Endothelial cell (in vitro differentiated cells): ENCODE results near the gene PPP1R3F. TPM values are rescaled to one million over a fixed set of nuclear protein-coding genes. Genes with fewer than 3 reads are reported as not detected.

Experiments
- DNase-seq: peaks from one replicate; pipeline ENCODE4 v3.0.0; 2021; ENCODE audit warnings: low spot score
- H3K27ac Mint-ChIP-seq: one replicate; pipeline ENCODE4 v1.8.0; 2021; ENCODE audit warnings: mixed read lengths, inconsistent platforms; ENCODE audit not compliant: unreplicated experiment
- H3K27me3 Mint-ChIP-seq: one replicate; pipeline ENCODE4 v1.8.0; 2021; ENCODE audit warnings: mild to moderate bottlenecking, moderate library complexity, mixed read lengths, inconsistent platforms; ENCODE audit not compliant: unreplicated experiment
- H3K36me3 Mint-ChIP-seq: one replicate; pipeline ENCODE4 v1.8.0; 2021; ENCODE audit warnings: mild to moderate bottlenecking, low read depth, mixed read lengths, inconsistent platforms; ENCODE audit not compliant: unreplicated experiment
- H3K4me1 Mint-ChIP-seq: one replicate; pipeline ENCODE4 v1.8.0; 2021; ENCODE audit warnings: mild to moderate bottlenecking, mixed read lengths, inconsistent platforms; ENCODE audit not compliant: unreplicated experiment
- H3K4me3 Mint-ChIP-seq: one replicate; pipeline ENCODE4 v1.8.0; 2021; ENCODE audit warnings: mild to moderate bottlenecking, mixed read lengths, inconsistent platforms; ENCODE audit not compliant: unreplicated experiment
- H3K9me3 Mint-ChIP-seq: one replicate; pipeline ENCODE4 v1.8.0; 2021; ENCODE audit warnings: mixed read lengths, inconsistent platforms; ENCODE audit not compliant: unreplicated experiment
- CTCF ChIP-seq: fragments of 200-600 bp; sonication (generic); IDR thresholded peaks from one replicate; pipeline ENCODE4 v1.5.0; 2021; ENCODE audit warnings: antibody characterized with exemption; ENCODE audit not compliant: unreplicated experiment
- total RNA-seq: library from RNA; stranded (reverse); fragmentation: NEBNext Ultra II Directional; extraction: Animal tissue kit (Norgen Biotek cat#: 25700); gene quantifications from one replicate; pipeline ENCODE4 v1.2.1, GENCODE V29; 2021; ENCODE audit not compliant: unreplicated experiment

Gene PPP1R3F
- total RNA-seq, 1 donor from 2014 or later = 6.0 TPM

- H3K27ac Mint-ChIP-seq = no peak overlapping the region
- H3K27me3 Mint-ChIP-seq = peaks cover 7% of the 10 kb centered on the region
- no peaks in the 10 kb centered on the region for H3K36me3 Mint-ChIP-seq
- no peak for TF ChIP-seq CTCF
- no peak overlapping the region for H3K4me3 Mint-ChIP-seq
- DNase-seq = no peak
- H3K9me3 Mint-ChIP-seq = no peaks in the 10 kb centered on the region
- no peaks in the 10 kb centered on the region for H3K4me1 Mint-ChIP-seq
These were observed 42.6 kb upstream of the PPP1R3F start for GRCh38 chrX:49226946-49227345.

- DNase-seq = no peak
- no peak overlapping the region for H3K4me3 Mint-ChIP-seq
- no peak overlapping the region for H3K27ac Mint-ChIP-seq
- no peaks in the 10 kb centered on the region for H3K4me1 Mint-ChIP-seq
- H3K27me3 Mint-ChIP-seq = peaks cover 7% of the 10 kb centered on the region
- H3K36me3 Mint-ChIP-seq = no peaks in the 10 kb centered on the region
- no peak for TF ChIP-seq CTCF
- no peaks in the 10 kb centered on the region for H3K9me3 Mint-ChIP-seq
These were observed 41.9 kb upstream of the PPP1R3F start for GRCh38 chrX:49227726-49228125.

- no peak for DNase-seq
- Mint-ChIP-seq H3K27ac (no peak overlapping the region), H3K9me3 (no peaks in the 10 kb centered on the region), H3K4me1 (no peaks in the 10 kb centered on the region), H3K27me3 (peaks cover 5% of the 10 kb centered on the region), H3K36me3 (no peaks in the 10 kb centered on the region), H3K4me3 (no peak overlapping the region)
- no peak for TF ChIP-seq CTCF
These were observed 41.4 kb upstream of the PPP1R3F start for GRCh38 chrX:49228185-49228584.

- H3K9me3 Mint-ChIP-seq = no peaks in the 10 kb centered on the region
- peak overlapping the region; percentile 67 for H3K4me3 Mint-ChIP-seq
- TF ChIP-seq CTCF = no peak
- H3K27ac Mint-ChIP-seq = no peak overlapping the region
- H3K27me3 Mint-ChIP-seq = peaks cover 5% of the 10 kb centered on the region
- H3K36me3 Mint-ChIP-seq = no peaks in the 10 kb centered on the region
- DNase-seq = peak; percentile 31
- H3K4me1 Mint-ChIP-seq = peaks cover 6% of the 10 kb centered on the region
These were observed 38.9 kb upstream of the PPP1R3F start for GRCh38 chrX:49230500-49231232.

GRCh38 chrX:49231333-49232000 lies 38.1 kb upstream of the PPP1R3F start:
- no peaks in the 10 kb centered on the region for H3K36me3 Mint-ChIP-seq
- H3K4me1 Mint-ChIP-seq = peaks cover 8% of the 10 kb centered on the region
- TF ChIP-seq CTCF = no peak
- DNase-seq = no peak
- no peak overlapping the region for H3K27ac Mint-ChIP-seq
- no peaks in the 10 kb centered on the region for H3K9me3 Mint-ChIP-seq
- no peak overlapping the region for H3K4me3 Mint-ChIP-seq
- peaks cover 4% of the 10 kb centered on the region for H3K27me3 Mint-ChIP-seq
